TTC549 (cell line): Measurements from ENCODE around the gene PDXDC1.
"Not testable (repeated sequence)": the region's sequence is repeated elsewhere in the genome, so short reads cannot be mapped to it uniquely, and the experiment has no call there.

Source experiments
- FAIRE-seq: peaks from 2 replicates; lab custom pipeline; 2012; peaks lifted over from hg19 to GRCh38; lab: Jason Lieb, UNC

The PDXDC1 gene

DNA sequence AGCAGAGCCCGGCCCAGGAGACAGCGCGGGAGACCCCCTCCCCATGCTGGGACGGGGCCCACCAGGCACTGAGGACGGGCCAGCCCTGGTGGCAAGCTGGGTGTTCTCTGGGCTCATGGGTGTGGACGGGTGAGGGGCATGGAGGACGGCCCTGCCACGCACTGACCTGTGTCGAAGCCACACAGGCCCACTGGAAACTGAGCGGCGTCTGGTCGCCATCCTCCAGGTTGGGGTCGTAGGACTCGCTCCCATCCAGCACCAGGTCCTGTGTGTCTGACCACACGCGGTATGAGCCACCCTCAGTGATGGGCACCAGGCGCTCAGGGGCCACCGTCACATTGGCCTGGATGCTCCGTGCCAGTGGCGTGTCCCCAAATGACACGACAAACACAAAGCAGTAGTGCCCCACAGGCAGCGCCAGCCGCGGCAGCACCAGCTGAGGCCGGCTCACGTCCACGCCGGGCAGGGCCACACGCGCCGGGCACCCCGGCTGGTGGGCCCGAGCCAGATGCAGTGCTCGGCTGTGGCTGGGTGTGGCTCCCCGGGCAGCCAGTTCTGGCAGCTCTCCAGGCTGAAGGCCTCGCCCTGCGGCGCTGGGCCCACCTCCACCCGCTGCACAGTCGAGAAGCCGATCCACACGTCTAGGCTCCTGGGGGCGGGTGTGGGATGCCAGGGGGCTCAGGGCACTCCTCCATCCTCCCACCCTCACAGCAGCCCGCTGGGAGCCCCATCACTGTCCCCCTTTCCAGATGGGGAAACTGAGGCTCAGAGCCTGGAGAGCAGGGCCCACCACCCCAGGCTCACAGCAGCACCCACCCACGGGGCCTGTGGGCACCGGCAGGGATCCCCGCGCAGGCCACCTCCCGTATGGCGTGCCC lies 160.9 kb downstream of the PDXDC1 start:
- not testable (repeated sequence) for FAIRE-seq

DNA sequence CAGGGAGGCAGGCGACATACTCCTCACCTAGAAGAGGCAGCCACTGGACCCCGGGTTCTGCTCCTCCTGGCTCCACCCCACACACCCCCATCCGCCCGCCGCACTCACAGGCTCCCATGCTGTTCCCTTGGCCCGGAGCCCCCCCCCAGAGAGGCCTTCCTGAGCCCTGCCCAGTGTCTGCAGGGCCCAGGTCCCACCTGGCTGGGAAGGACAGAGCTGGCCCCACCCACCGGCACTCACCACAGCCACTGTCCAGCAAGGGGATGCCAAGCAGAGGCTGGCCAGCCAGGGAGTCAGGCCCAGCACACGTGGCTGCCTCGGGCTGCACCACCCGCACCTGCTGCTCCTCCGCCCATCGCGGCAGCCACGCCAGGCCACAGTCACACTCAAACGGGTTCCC lies 162.7 kb downstream of the PDXDC1 start:
- FAIRE-seq = not testable (repeated sequence)

GRCh38 chr16:15140444-15141365 lies 165.9 kb downstream of the PDXDC1 start:
- not testable (repeated sequence) for FAIRE-seq

- no peak for FAIRE-seq
These were observed 166.8 kb downstream of the PDXDC1 start for GRCh38 chr16:15141586-15141985.

- FAIRE-seq = not testable (repeated sequence)
These were observed 167.5 kb downstream of the PDXDC1 start for GRCh38 chr16:15142107-15142890.

DNA sequence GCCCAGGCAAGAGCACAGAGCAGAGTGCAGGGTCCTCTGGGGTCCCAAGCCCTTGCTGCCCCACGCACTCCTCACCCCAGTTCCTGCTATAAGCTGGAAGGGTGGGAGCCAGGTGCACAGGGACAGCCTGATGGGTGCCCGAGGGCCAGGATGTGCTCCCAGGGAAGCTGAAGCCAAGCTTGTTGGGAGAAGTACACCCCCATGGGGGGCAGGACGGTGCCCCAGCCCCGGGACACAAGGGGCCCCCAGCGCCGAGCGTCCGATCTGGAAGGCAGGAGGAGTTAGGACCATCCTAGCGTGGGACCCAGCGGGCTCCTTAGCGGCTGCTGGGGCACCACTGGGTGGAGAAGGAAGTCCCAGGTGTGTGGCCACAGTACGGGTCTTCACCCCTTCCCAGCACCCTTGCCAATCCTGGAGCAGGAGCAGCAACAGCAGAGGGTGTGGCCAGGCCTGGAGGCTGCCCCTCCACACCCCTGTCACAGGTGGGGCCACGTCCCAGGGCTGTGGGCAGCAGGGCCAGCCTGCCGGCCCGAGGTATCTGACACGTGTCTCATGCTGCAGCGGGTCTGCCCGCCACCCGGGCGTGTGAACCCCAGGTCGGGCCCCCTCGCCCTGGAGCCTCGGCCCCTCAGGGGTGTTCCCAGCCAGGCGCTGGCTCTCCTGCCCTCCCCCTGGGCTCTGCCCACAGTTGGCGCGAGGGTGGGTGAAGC lies 168.2 kb downstream of the PDXDC1 start:
- not testable (repeated sequence) for FAIRE-seq

DNA sequence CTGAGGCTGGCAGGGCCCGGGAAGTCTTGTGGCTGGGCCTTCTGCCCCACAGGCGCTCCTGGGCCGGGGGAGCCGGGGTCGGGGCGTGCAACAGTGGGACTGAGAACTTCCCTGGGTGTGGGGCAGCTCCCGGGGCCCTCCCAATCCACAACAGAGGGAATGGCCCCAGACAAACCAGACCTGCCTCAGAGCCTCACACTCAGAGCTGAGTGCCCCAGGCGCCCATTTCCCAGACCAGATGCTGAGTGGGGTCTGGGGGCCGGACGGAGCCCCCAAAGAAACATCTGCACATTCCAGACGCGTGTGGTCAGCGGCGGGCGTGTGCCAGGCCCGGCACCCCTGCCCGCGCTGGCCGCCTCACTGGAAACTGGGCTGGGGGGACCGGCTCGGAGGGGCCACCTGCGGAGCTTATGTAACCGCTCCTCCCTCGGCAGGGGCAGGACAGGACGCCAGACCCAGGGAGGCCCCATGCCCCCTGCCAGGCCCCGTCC lies 168.8 kb downstream of the PDXDC1 start:
- FAIRE-seq = not testable (repeated sequence)

DNA sequence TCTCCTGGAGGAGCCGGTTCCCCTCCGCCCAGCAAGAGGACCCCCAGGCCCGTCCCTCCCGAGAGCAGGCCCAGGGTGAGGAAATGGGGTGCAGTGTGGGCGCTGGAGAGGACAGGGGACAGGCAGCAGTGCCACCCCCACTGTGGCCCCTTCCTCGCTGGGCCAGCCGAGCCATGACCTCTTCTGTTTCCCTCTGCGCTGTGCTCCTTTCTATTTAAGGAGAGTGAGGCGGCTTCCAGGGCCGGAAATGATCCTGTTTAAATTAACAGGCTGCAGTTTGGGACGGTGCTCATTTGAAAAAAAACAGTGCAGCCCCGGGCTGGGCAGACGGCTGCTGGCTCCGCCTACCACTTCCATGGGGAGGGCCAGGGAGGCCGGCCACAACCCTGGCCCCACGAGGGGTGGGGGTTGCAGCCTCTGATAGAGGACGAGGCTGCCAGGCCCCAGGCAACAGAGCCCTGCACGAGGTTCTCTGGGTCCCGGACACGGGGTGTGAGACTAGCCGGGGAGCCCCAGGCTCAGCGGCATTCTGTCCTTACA lies 169.3 kb downstream of the PDXDC1 start:
- FAIRE-seq = not testable (repeated sequence)

- not testable (repeated sequence) for FAIRE-seq
These were observed 170.1 kb downstream of the PDXDC1 start for GRCh38 chr16:15144781-15145417.

DNA sequence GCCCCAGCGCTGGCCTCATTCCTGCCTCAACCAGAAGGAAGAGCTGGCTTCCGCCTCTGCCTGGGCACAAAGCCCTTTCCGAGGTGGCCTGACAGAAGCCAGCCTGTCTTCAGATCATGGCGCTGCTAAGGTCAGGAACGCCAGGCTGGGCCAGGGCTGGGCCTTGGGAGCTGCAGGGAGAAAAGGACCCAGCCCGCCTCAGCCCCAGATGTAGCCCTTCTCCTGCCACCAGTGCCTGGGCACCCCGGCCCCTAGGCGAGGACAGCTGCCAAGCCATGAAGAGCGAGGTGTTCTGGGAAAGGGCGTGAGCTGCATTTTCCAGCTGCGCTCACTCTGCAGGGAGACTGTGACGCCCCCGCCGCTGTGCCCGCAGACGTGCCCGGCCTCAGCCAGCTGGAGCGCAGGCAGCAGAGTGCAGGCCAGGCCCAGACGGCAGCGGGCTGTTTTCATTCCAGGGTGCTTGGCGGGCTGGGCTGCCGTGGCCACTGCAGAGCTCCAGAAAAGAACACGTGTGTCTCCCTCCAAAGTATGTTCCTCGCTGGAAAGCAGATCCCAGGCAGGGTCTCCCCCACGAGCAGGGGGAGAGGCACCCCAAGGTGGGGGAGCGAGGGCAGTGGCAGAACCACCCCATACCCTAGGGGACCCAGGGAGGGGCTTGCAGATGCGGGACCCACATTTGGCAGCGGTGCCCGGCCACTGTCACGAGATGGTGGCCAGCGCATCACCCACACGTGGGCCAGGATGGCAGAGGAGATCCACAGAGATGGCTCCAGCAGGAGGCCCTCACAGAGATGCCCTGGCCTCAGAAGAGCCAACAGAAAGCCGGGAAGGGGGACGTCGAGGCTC lies 170.8 kb downstream of the PDXDC1 start:
- FAIRE-seq = not testable (repeated sequence)

- FAIRE-seq = not testable (repeated sequence)
These were observed 171.4 kb downstream of the PDXDC1 start for GRCh38 chr16:15146264-15146662.

- not testable (repeated sequence) for FAIRE-seq
These were observed 174.0 kb downstream of the PDXDC1 start for GRCh38 chr16:15148831-15149230.

- not testable (repeated sequence) for FAIRE-seq
These were observed 174.4 kb downstream of the PDXDC1 start for GRCh38 chr16:15149260-15149659.

DNA sequence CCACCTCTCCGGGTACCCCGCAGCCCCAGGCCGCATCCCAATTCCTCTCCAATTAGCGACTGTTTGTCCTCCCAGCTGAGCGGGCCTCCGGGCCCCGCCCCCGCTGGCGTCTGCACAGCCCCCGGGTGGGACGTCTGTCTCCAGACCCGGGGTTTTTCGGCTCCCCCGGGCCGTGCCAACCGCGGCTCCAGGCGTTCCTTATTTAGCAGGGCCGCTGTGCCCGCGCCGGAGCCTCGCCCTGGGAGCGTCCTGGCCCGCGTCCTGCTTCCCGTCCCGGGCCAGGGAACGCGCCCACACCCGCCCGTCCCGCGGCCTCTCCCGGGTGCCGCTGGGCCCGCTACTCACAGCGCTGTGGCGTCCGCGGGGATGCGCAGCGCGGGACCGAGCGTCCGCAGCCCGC lies 179.2 kb downstream of the PDXDC1 start:
- FAIRE-seq = not testable (repeated sequence)

DNA sequence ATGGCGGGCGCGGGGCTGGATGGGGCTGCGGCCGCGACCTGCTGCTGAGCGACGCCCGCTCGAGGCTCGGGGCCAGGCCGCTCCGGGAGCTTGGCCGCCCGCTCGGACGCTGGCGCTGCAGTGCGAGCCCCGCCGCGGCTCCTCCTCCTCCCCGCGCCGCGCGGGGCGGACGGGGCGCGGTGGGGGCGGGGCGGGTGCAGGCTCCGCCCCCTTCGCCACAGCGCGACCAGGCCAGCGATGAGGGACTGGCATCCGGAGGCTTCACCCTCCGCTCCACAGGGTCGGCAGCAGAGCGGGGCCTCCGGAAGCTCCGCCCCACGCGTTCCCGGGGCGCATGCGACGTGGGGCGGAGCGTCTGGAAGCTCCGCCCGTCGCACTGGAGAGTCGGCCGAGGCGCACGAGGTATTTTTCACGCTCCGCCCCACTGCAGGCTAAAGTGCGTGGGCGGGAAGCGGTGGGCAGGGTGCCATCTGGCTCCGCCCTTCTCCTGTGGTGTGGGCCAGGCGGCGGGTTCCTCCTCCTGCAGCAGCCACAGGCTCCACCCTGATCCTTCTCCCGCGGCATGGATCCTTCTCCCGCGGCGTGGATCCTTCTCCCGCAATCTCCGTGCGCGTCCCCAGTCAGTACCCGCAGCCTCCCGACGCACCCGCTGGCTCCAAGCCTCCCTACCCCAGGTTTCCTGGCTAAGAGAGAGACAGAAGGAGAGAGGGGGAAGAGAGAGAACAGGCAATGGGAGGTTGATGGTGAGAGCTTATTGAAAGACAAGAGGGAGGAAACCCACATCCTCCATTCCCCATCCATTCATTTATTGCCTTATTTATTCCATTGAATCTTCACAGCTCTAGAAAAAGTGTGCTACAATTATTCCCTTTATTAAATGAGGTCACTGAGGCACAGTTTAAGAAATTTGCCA lies 180.1 kb downstream of the PDXDC1 start:
- not testable (repeated sequence) for FAIRE-seq

DNA sequence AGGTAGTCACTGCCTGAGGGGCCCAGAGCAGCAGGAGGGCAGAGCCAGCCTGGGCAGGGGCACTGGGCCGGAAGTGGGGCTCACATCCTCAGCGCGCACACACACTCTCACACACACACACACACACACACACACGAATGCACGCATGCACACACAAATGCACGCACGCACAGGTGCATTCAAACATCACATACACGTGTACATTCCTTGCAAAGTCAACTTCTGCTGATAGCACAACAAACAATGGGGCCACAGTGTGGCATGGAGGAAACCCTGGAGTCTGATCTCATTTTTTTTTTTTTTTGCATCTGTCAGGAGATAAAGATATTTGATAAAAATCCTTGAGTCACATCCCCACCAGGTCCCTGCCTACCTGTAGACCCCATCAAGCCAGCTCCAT lies 182.8 kb downstream of the PDXDC1 start:
- not testable (repeated sequence) for FAIRE-seq

GRCh38 chr16:15159671-15160070 lies 184.8 kb downstream of the PDXDC1 start:
- FAIRE-seq = not testable (repeated sequence)

DNA sequence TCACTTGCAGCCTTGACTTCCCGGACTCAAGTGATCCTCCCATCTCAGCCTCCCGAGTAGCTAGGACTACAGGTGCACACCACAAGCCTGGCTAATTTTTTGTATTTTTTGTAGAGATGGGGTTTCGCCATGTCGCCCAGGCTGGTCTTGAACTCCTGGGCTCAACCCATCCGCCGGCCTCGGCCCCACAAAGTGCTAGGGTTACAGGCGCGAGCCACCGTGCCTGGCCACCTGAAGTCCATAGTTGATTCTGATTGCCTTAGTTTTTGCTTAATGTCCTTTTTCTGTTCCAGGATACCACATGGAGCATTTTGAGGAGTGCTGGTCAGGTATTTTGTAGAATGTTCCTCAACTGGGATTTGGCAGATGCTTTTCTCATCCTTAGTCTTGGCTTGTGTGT lies 185.7 kb downstream of the PDXDC1 start:
- FAIRE-seq = not testable (repeated sequence)
